HepG2 (cell line): ENCODE measurements around the gene RPH3AL.

Source experiments
- EP300 ChIP-seq, 3 experiments: sonication (generic) in 1 of 3; formaldehyde crosslinking in 1 of 3; IDR thresholded peaks; 2 replicates each; pipeline versions ENCODE4 v1.5.1 to v1.6.1; 2011 to 2020; ENCODE audit warnings: low read depth in 2 of 3, low read length in 2 of 3, borderline replicate concordance in 1 of 3, improper control_type of control experiment in 1 of 3, mild to moderate bottlenecking in 1 of 3, missing genetic modification reagents in 1 of 3, moderate library complexity in 1 of 3
- TBX3 ChIP-seq: fragments of 450-650 bp; IDR thresholded peaks from 2 replicates; pipeline ENCODE4 v1.6.1; 2017; ENCODE audit warnings: antibody characterized with exemption, mild to moderate bottlenecking, inconsistent platforms, borderline replicate concordance
- TEAD2 ChIP-seq: sonication (generic); formaldehyde crosslinking; IDR thresholded peaks from 2 replicates; pipeline ENCODE4 v1.9.0; 2021; ENCODE audit warnings: missing genetic modification reagents
- ZNF274 ChIP-seq: sonication (generic); formaldehyde crosslinking; IDR thresholded peaks from 2 replicates; pipeline ENCODE4 v1.5.1; 2020; ENCODE audit warnings: mild to moderate bottlenecking, missing genetic modification reagents
- TF ChIP-seq, protein P1 (sequence below): sonication (generic); formaldehyde crosslinking; IDR thresholded peaks from 2 replicates; pipeline ENCODE4 v1.8.0; 2022; ENCODE audit warnings: missing genetic modification reagents, mild to moderate bottlenecking, borderline replicate concordance
- TF ChIP-seq, protein P2 (sequence below): sonication (generic); formaldehyde crosslinking; IDR thresholded peaks from 2 replicates; pipeline ENCODE4 v1.5.0; 2020; ENCODE audit warnings: mild to moderate bottlenecking, missing genetic modification reagents, moderate library complexity

DNA sequence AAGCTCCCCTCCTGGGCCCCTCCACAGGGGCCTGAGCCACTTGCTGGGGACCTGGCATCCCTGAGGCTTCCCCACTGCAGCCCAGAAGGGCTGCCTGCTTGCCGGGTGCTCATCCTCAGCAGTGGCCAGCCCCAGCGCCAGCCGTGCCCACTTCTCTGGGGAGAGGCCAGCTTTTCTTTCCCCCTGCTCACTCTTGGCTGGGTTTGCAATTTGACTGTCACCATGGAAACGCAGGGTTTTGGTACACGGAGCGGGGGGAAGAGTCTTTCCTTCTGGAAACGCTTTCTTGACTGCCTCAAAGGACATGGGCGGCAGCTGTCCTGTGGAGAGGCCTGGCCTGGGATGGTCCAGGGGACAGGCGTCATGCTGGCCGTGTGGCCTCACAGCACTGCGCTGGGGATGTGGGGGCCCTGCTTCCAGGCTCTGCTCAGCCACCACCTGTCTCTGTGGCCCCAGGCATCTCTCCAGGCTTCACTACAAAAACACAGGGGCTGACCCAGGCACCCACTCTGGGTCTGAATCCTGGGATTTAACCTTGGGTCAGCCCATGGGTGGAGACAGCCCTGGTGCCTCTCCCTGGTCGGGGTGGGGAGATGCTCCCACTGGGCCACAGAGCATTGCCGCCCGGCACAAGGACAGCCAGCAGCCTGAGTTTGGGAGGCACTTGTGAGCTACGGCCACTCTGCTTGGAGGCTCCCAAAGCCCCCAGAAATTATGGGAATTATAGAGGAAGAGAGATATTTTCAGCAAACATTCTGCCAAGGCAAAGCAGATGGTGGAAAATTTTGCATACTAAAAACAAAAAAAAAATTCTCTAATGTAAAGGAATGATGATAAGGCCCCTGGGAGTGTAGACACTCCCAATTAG, 125.3 kb downstream of the RPH3AL start:
- TF ChIP-seq TBX3 (no peak), TEAD2 (no peak), EP300 (IDR thresholded peaks at IDR 0.05; ENCODE audit: low read depth in 2 of 2, low read length in 2 of 2) (no peak), EP300 (CRISPR knock-in tag; IDR thresholded peaks at IDR 0.05; ENCODE audit: borderline replicate concordance) (no peak), ZNF274 (no peak)
- TF ChIP-seq, protein P1, sequence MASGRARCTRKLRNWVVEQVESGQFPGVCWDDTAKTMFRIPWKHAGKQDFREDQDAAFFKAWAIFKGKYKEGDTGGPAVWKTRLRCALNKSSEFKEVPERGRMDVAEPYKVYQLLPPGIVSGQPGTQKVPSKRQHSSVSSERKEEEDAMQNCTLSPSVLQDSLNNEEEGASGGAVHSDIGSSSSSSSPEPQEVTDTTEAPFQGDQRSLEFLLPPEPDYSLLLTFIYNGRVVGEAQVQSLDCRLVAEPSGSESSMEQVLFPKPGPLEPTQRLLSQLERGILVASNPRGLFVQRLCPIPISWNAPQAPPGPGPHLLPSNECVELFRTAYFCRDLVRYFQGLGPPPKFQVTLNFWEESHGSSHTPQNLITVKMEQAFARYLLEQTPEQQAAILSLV (CRISPR knock-in tag), result no peak
- TF ChIP-seq, protein P2, sequence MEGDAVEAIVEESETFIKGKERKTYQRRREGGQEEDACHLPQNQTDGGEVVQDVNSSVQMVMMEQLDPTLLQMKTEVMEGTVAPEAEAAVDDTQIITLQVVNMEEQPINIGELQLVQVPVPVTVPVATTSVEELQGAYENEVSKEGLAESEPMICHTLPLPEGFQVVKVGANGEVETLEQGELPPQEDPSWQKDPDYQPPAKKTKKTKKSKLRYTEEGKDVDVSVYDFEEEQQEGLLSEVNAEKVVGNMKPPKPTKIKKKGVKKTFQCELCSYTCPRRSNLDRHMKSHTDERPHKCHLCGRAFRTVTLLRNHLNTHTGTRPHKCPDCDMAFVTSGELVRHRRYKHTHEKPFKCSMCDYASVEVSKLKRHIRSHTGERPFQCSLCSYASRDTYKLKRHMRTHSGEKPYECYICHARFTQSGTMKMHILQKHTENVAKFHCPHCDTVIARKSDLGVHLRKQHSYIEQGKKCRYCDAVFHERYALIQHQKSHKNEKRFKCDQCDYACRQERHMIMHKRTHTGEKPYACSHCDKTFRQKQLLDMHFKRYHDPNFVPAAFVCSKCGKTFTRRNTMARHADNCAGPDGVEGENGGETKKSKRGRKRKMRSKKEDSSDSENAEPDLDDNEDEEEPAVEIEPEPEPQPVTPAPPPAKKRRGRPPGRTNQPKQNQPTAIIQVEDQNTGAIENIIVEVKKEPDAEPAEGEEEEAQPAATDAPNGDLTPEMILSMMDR (CRISPR knock-in tag), result no peak
